GM06990 (cell line): ENCODE results near the gene INSR.

Source experiments
- DNase-seq: peaks from one replicate; pipeline ENCODE4 v3.0.0-alpha.2; 2011; ENCODE audit not compliant: insufficient read length; ENCODE audit errors: extremely low read depth
- H3K27me3 ChIP-seq: replicated peaks from 2 replicates; pipeline ENCODE4 v1.6.0; 2011; ENCODE audit warnings: low read length; ENCODE audit not compliant: control insufficient read depth, insufficient read depth
- H3K36me3 ChIP-seq: 2 replicates; pipeline ENCODE4 v1.5.1; 2011; ENCODE audit warnings: low read length; ENCODE audit not compliant: control insufficient read depth, insufficient read depth
- H3K4me3 ChIP-seq: replicated peaks from 2 replicates; pipeline ENCODE4 v1.5.1; 2011; ENCODE audit warnings: low read depth, mild to moderate bottlenecking, control low read depth, low read length
- CTCF ChIP-seq: IDR thresholded peaks from 2 replicates; pipeline ENCODE4 v1.5.1; 2011; ENCODE audit warnings: low read length, control low read depth, mild to moderate bottlenecking, inconsistent platforms; ENCODE audit not compliant: insufficient read depth, poor library complexity, severe bottlenecking

Gene INSR

GRCh38 chr19:7224209-7224686 is 70.0 kb downstream of the INSR start:
- no peak for TF ChIP-seq CTCF

GRCh38 chr19:7223429-7223828 is 70.8 kb downstream of the INSR start:
- no peak for TF ChIP-seq CTCF
- Histone ChIP-seq H3K36me3 (no peaks in the 10 kb centered on the region), H3K4me3 (no peak overlapping the region), H3K27me3 (no peaks in the 10 kb centered on the region)
- DNase-seq, result no peak

More at GRCh38 chr19:7224209-7224686, 70.0 kb downstream of the INSR start:
- Histone ChIP-seq H3K27me3 (no peaks in the 10 kb centered on the region), H3K36me3 (no peaks in the 10 kb centered on the region), H3K4me3 (no peak overlapping the region)
- no peak for DNase-seq

GRCh38 chr19:7219056-7219455 is 75.2 kb downstream of the INSR start:
- Histone ChIP-seq H3K36me3 (no peaks in the 10 kb centered on the region), H3K27me3 (no peaks in the 10 kb centered on the region), H3K4me3 (no peak overlapping the region)
- TF ChIP-seq CTCF, result no peak
- DNase-seq, result no peak

- no peaks in the 10 kb centered on the region for H3K36me3 ChIP-seq
- DNase-seq, result no peak
- H3K4me3 ChIP-seq, result no peak overlapping the region
- no peak for TF ChIP-seq CTCF
- no peaks in the 10 kb centered on the region for H3K27me3 ChIP-seq
Measured at GRCh38 chr19:7217861-7218260, 76.4 kb downstream of the INSR start.

- Histone ChIP-seq H3K36me3 (no peaks in the 10 kb centered on the region), H3K27me3 (no peaks in the 10 kb centered on the region), H3K4me3 (no peak overlapping the region)
- peak; percentile 59 for DNase-seq
- no peak for TF ChIP-seq CTCF
Measured at GRCh38 chr19:7216373-7216902, 77.8 kb downstream of the INSR start.

- Histone ChIP-seq H3K27me3 (no peaks in the 10 kb centered on the region), H3K36me3 (no peaks in the 10 kb centered on the region), H3K4me3 (no peak overlapping the region)
- DNase-seq, result no peak
- no peak for TF ChIP-seq CTCF
Measured at GRCh38 chr19:7215176-7215575, 79.0 kb downstream of the INSR start.
